Omental fat pad (tissue), 4 donors: ENCODE data around the gene PTPRD. TPM values are rescaled to one million over a fixed set of nuclear protein-coding genes. Genes with fewer than 3 reads are reported as not detected.

Source experiments
- ATAC-seq: fragments of 150-250 bp; one replicate; pipeline ENCODE4 v1.9.1; 2016; ENCODE audit warnings: mild to moderate bottlenecking, moderate library complexity; ENCODE audit not compliant: low FRiP score
- DNase-seq: peaks from one replicate; pipeline ENCODE4 v3.0.0-alpha.2; 2019; ENCODE audit warnings: low spot score
- total RNA-seq, 4 donors: library from RNA; depleted of rRNA; stranded (reverse); fragments of >200 nt; gene quantifications; one replicate each; pipeline ENCODE4 v1.1.0, GENCODE V29; 2016
- TF ChIP-seq, protein P1 (sequence below), 3 donors: fragments of 450-650 bp; IDR thresholded peaks; one replicate each; pipeline ENCODE4 v1.5.1; 2016 to 2017; ENCODE audit warnings: antibody characterized with exemption in 3 of 3, mild to moderate bottlenecking in 3 of 3, moderate library complexity in 2 of 3

Gene PTPRD
- total RNA-seq, 4 donors from 2014 or later = 3.5 to 34.2 (median 11.2) TPM

DNA sequence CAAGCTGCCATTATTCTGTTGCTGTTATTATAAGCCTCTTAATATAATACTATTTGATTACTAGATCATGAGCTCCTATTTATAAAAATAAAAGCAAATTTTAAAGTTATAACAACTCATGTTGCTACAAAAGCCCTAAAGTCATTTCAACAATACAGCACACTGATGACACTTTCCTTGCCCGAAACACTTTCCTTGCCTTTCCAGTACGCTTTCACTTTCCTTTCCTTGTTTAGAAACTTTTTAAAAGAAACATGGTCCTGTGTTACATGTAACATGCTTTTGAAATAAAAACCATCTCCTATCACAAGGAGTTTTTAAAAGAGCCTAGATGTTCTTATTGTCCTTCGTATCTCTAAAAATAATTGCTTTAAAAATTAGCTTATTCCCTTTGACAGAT lies 688.4 kb downstream of the PTPRD start:
- no peak for DNase-seq
- ATAC-seq = no peak
- TF ChIP-seq, protein P1, sequence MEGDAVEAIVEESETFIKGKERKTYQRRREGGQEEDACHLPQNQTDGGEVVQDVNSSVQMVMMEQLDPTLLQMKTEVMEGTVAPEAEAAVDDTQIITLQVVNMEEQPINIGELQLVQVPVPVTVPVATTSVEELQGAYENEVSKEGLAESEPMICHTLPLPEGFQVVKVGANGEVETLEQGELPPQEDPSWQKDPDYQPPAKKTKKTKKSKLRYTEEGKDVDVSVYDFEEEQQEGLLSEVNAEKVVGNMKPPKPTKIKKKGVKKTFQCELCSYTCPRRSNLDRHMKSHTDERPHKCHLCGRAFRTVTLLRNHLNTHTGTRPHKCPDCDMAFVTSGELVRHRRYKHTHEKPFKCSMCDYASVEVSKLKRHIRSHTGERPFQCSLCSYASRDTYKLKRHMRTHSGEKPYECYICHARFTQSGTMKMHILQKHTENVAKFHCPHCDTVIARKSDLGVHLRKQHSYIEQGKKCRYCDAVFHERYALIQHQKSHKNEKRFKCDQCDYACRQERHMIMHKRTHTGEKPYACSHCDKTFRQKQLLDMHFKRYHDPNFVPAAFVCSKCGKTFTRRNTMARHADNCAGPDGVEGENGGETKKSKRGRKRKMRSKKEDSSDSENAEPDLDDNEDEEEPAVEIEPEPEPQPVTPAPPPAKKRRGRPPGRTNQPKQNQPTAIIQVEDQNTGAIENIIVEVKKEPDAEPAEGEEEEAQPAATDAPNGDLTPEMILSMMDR (IDR thresholded peaks at IDR 0.05) = no peak

DNA sequence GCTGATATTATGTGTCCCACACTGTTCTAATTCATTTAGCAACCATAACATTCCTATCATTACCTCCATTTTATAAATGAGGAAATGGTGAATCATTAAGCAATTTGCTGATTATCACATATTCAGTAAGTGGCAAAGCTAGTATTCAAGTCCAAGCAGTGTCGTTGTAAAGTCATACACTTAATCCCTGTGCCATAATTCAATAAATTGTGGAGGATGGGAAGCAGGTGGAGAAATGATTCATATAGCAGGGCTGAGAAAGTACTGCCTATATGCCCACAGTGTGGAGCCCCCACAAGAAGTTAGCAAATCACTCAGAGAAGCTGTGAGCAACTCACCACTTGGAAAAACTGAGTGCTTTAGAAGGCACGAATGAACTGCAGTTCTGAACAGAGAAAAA lies 691.0 kb downstream of the PTPRD start:
- ATAC-seq = no peak
- TF ChIP-seq, protein P1 (IDR thresholded peaks at IDR 0.05) = no peak
- no peak for DNase-seq

DNA sequence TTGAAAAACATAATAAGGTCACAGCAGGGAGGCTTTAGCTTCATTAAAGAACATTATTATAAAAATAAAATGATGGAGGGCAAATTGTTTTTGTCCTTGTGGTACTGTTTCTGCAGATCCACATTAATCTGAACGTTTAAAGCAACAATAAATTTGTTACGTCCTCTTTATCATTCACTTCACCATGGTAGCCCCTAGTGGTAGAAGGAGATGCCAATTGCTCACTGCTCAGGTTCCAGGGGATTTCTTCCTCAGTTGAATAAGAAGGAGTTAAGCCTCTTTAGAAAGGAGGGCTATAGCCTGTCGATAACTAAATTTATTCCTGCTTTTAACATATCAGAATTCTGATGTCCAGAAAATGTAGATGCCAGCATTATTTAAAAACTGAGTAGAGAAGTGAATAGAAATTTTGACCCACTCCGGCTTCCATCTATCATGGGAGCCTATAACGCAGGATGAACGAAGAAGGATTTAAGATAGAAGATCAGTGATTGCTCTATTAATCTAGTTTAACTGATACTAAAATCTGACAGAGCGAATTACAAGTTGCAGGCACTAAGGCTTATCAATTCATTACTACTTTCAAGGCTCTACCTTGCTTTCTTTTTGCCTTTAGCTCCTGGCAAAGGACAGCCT lies 692.3 kb downstream of the PTPRD start:
- TF ChIP-seq, protein P1 (IDR thresholded peaks at IDR 0.05) = no peak
- no peak for DNase-seq
- no peak for ATAC-seq

DNA sequence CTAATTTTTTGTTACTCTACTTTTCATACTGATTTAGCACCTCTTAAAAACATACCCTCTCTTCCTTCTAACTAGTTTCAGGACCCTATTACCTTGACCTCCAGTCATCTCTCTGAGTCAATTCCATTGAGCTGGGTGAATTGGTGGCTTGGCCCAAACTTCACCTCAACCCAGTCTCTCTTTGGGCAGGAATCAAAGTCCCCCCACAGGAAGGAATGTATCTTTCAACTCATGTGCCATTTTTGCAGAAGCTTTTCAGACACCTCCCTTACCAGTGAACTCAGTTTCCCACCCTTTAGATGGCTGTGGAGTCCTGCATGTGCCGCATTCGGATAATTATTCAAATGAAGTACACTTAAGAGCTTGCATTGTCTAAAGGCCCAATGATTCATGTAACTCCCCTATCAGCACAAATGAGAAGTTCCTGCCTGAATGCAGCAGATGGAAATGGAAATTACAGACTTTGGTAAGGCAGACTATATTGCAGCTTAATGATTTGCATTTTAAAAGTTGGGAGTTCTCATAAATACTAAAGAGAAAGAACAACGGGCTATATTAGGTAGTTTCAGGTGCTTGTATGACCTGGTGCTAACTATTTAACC lies 693.5 kb downstream of the PTPRD start:
- TF ChIP-seq, protein P1 (IDR thresholded peaks at IDR 0.05) = no peak
- DNase-seq (no peak), ATAC-seq (no peak)

DNA sequence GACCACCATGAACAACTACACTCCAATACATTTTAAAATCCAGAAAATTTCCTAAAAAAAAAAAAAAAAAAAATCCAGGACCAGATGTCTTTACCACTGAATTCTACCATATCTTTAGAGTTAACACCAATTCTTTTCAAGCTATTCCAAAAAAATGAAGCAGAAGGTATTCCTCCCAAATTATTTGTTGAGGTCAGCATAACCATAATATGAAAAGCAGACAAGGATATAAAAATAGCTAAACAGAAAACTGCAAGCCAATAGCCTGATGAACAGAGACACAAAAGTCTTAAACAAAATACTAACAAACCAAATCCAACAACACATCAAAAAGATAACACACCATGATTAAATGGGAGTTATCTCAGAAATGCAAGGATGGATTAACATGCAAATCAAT lies 695.4 kb downstream of the PTPRD start:
- TF ChIP-seq, protein P1 (IDR thresholded peaks at IDR 0.05) = no peak
- DNase-seq = no peak
- ATAC-seq = no peak

DNA sequence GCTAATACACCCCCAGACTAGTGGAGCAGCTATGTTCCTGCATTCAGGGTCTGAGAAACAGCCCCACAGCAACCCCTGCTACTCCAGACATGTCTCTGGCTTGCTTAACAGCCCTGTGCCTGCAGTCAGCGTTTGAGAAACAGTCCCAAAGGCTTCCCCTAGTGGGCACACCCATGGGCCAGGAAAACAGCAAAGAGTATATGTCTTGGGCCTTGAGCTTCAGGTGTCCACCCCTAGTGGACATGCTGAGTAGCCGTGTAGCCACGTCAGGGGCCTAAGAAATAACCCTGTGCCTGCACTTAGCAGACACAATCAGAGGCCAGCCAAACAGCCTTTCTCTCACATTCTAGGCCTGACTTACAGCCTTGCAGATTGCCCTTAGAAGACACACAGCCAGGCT lies 698.6 kb downstream of the PTPRD start:
- TF ChIP-seq, protein P1 (IDR thresholded peaks at IDR 0.05) = no peak
- DNase-seq (no peak), ATAC-seq (no peak)

DNA sequence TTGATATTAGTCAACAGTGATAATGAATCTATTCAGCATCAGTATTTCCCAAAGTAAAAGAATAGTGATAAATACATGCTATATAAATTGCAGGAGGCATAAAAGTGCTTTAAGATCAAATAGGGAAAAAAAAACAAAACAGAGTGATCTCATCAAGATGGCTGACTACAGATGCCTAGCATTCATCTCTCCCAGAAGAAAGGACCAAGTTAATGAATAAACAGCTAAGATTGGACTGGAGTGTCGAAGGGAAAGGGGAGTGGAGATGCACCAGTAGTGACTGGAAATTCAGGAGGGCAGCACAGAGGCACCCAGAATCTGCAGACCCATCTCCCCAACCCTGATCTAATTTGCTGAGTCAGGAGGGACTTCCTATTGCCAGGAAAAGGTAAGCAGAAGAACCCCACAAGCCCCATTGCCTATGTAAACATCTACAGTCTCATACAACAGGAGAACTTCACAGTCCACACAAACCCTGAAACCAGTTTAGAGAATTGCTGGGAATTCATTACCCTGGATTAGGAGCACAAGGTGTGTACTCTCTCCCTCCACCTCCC lies 699.4 kb downstream of the PTPRD start:
- ATAC-seq = no peak
- no peak for DNase-seq
- TF ChIP-seq, protein P1 (IDR thresholded peaks at IDR 0.05) = no peak
